A549 (cell line): ENCODE measurements around the gene MAP1LC3C. TPM values are rescaled to one million over a fixed set of nuclear protein-coding genes. Genes with fewer than 3 reads are reported as not detected.

Experiments used
- ATAC-seq, 2 experiments: fragments of 200-7000 bp in 1 of 2; fragments of >200 bp in 1 of 2; cut with Nextera tagmentation in 1 of 2; cut with Tn5 transposase in 1 of 2; 3 replicates each; pipeline versions ENCODE4 v1.8.0 to v1.9.1; 2018 to 2020; ENCODE audit warnings: mild to moderate bottlenecking in 1 of 2, moderate library complexity in 1 of 2
- CTCF ChIA-PET: fragments of 300-600 bp; sonication (Branson Sonifier 250); formaldehyde crosslinking; extraction: SDS; loops from one replicate; lab custom pipeline; 2021; ENCODE audit warnings: antibody characterized with exemption, inconsistent platforms; lab: Yijun Ruan, JAX
- POLR2A ChIA-PET: fragments of 350-600 bp; formaldehyde crosslinking; extraction: SDS; loops from one replicate; lab custom pipeline; 2021; ENCODE audit warnings: antibody characterized with exemption, inconsistent platforms; lab: Yijun Ruan, JAX
- DNase-seq, 2 experiments: peaks; one replicate each; pipeline versions ENCODE4 v3.0.0 to v3.0.0-alpha.2; 2011 to 2016; ENCODE audit warnings: low read depth in 1 of 2, low spot score in 1 of 2
- FAIRE-seq: peaks from 2 replicates; lab custom pipeline; 2011; peaks lifted over from hg19 to GRCh38; lab: Jason Lieb, UNC
- H3K27ac ChIP-seq, 2 experiments: fragments of >200 bp; sonication (Bioruptor Twin); formaldehyde crosslinking; 3 replicates each; pipeline ENCODE4 v1.5.1; 2016 to 2017
- H3K4me1 ChIP-seq: fragments of >200 bp; sonication (Bioruptor Twin); formaldehyde crosslinking; 3 replicates; pipeline ENCODE4 v1.6.1; 2016
- H3K4me2 ChIP-seq: fragments of >200 bp; sonication (Bioruptor Twin); formaldehyde crosslinking; 3 replicates; pipeline ENCODE4 v1.6.1; 2016
- H3K4me3 ChIP-seq: fragments of >200 bp; sonication (Bioruptor Twin); formaldehyde crosslinking; 3 replicates; pipeline ENCODE4 v1.5.1; 2016
- H3K9me3 ChIP-seq: fragments of >200 bp; sonication (Bioruptor Twin); formaldehyde crosslinking; 3 replicates; pipeline ENCODE4 v1.6.1; 2016
- BCL3 ChIP-seq: fragments of >200 bp; sonication (Bioruptor Twin); formaldehyde crosslinking; IDR thresholded peaks from 3 replicates; pipeline ENCODE4 v1.6.1; 2016
- BHLHE40 ChIP-seq: IDR thresholded peaks from 2 replicates; pipeline ENCODE4 v1.6.1; 2012; ENCODE audit warnings: low read depth, low read length, inconsistent platforms
- CTCF ChIP-seq: fragments of >200 bp; sonication (Bioruptor Twin); formaldehyde crosslinking; IDR thresholded peaks from 3 replicates; pipeline ENCODE4 v1.5.1; 2016
- E2F6 ChIP-seq: IDR thresholded peaks from 2 replicates; pipeline ENCODE4 v1.6.1; 2012; ENCODE audit warnings: low read depth, borderline replicate concordance
- FOSB ChIP-seq: fragments of 250-450 bp; sonication (Bioruptor Pico); IDR thresholded peaks from 2 replicates; pipeline ENCODE4 v1.5.0; 2020; ENCODE audit warnings: mild to moderate bottlenecking, moderate library complexity
- FOXS1 ChIP-seq: fragments of 250-450 bp; sonication (Bioruptor Pico); IDR thresholded peaks from 2 replicates; pipeline ENCODE4 v1.5.0; 2020; ENCODE audit warnings: mild to moderate bottlenecking, moderate library complexity
- GATA3 ChIP-seq: IDR thresholded peaks from 2 replicates; pipeline ENCODE4 v1.6.1; 2012; ENCODE audit warnings: borderline replicate concordance
- HDAC2 ChIP-seq: fragments of 200-600 bp; sonication (generic); IDR thresholded peaks from 2 replicates; pipeline ENCODE4 v1.6.1; 2016
- HES2 ChIP-seq: fragments of >200 bp; sonication (Bioruptor Twin); formaldehyde crosslinking; IDR thresholded peaks from 2 replicates; pipeline ENCODE4 v1.6.1; 2016
- HEYL ChIP-seq: fragments of 250-450 bp; sonication (Bioruptor Pico); IDR thresholded peaks from 2 replicates; pipeline ENCODE4 v1.8.0; 2021; ENCODE audit warnings: mild to moderate bottlenecking, moderate library complexity
- HMGXB4 ChIP-seq: fragments of 250-450 bp; sonication (Bioruptor Pico); IDR thresholded peaks from 2 replicates; pipeline ENCODE4 v1.5.0; 2021; ENCODE audit warnings: mild to moderate bottlenecking, moderate library complexity, borderline replicate concordance
- HOXB13 ChIP-seq: fragments of 250-450 bp; sonication (Bioruptor Pico); IDR thresholded peaks from 2 replicates; pipeline ENCODE4 v1.5.0; 2020; ENCODE audit warnings: low read depth, mild to moderate bottlenecking, moderate library complexity
- MAFK ChIP-seq: fragments of 450-650 bp; IDR thresholded peaks from 2 replicates; pipeline ENCODE4 v1.6.1; 2014; ENCODE audit not compliant: partially characterized antibody
- MAZ ChIP-seq: fragments of 150-350 bp; IDR thresholded peaks from 2 replicates; pipeline ENCODE4 v1.6.1; 2014; ENCODE audit warnings: antibody characterized with exemption, low read depth, low read length, borderline replicate concordance
- NPAS2 ChIP-seq: fragments of 250-450 bp; sonication (Bioruptor Pico); IDR thresholded peaks from 2 replicates; pipeline ENCODE4 v1.8.0; 2022; ENCODE audit warnings: mild to moderate bottlenecking, moderate library complexity, borderline replicate concordance
- PHF8 ChIP-seq: fragments of 200-600 bp; sonication (generic); IDR thresholded peaks from 2 replicates; pipeline ENCODE4 v1.6.1; 2016; ENCODE audit warnings: low read depth, mild to moderate bottlenecking, antibody characterized with exemption, moderate library complexity, borderline replicate concordance
- REST ChIP-seq: fragments of 200-600 bp; sonication (generic); IDR thresholded peaks from 2 replicates; pipeline ENCODE4 v1.6.1; 2016; ENCODE audit warnings: antibody characterized with exemption, mild to moderate bottlenecking, moderate library complexity
- TP53 ChIP-seq: fragments of 250-450 bp; sonication (Bioruptor Pico); IDR thresholded peaks from 2 replicates; pipeline ENCODE4 v1.5.0; 2021; ENCODE audit warnings: mild to moderate bottlenecking, moderate library complexity
- ZNF302 ChIP-seq: fragments of 250-450 bp; sonication (Bioruptor Pico); IDR thresholded peaks from 2 replicates; pipeline ENCODE4 v1.9.0; 2021; ENCODE audit warnings: inconsistent platforms, mild to moderate bottlenecking, moderate library complexity
- ZSCAN20 ChIP-seq: fragments of 250-450 bp; sonication (Bioruptor Pico); IDR thresholded peaks from 2 replicates; pipeline ENCODE4 v1.8.0; 2022; ENCODE audit warnings: mild to moderate bottlenecking, moderate library complexity
- WGBS: methylation state at CpG from one replicate; pipeline ENCODE4 v1.1.6; 2017; ENCODE audit errors: missing lambda C conversion rate; 5-methylcytosine and 5-hydroxymethylcytosine counted together
- polyA plus RNA-seq, 4 experiments: library from polyadenylated mRNA; depleted of rRNA in 3 of 4; stranded (reverse); fragments of >200 nt; fragmentation: RNase III in 1 of 4; extraction: RNeasy Plus Mini Kit Qiagen cat#74134 plus additional on column Dnase treatment in 1 of 4; gene quantifications; 2 replicates in 3 of 4; 3 replicates in 1 of 4; pipeline ENCODE4 v1.2.3, GENCODE V29; 2011 to 2017

The MAP1LC3C gene
- polyA plus RNA-seq, 2 of the 4 experiments (the other 2 are of a cell fraction), result 0.21 to 0.23 TPM

- POLR2A ChIA-PET, result no interaction called here
- no peak overlapping the region for H3K4me2 ChIP-seq
- DNase-seq, result no peak
- TF ChIP-seq MAFK, result no peak
- no peak for TF ChIP-seq BHLHE40
- TF ChIP-seq HDAC2, result no peak
- no peak for TF ChIP-seq CTCF
- TF ChIP-seq TP53 (CRISPR knock-in tag), result no peak
- no peak for TF ChIP-seq FOXS1 (CRISPR knock-in tag)
- TF ChIP-seq GATA3, result no peak
- no peak for TF ChIP-seq HEYL (CRISPR knock-in tag)
- TF ChIP-seq ZSCAN20, result no peak
- TF ChIP-seq MAZ, result no peak
- TF ChIP-seq PHF8, result no peak
- TF ChIP-seq HOXB13 (CRISPR knock-in tag), result no peak
- TF ChIP-seq FOSB (CRISPR knock-in tag), result no peak
- no peak for TF ChIP-seq BCL3
- no peak for TF ChIP-seq NPAS2 (CRISPR knock-in tag)
- no peak overlapping the region for H3K4me3 ChIP-seq
- no peak for ATAC-seq
- peaks cover 10% of the 10 kb centered on the region for H3K4me1 ChIP-seq
- H3K9me3 ChIP-seq, result no peaks in the 10 kb centered on the region
- WGBS, result 35% methylated on average over 4 of the region's 4 CpGs
- no peak for FAIRE-seq
- CTCF ChIA-PET, result interaction anchor here (0.7 kb wide), 2 partner anchors 30 to 47 kb away, joined by 3 to 4 read pairs; partner anchors contain the start of gene MAP1LC3C
- H3K27ac ChIP-seq, result no peak overlapping the region
Measured at GRCh38 chr1:241968611-241969010, 30.3 kb downstream of the MAP1LC3C start.

GRCh38 chr1:241964550-241965282 lies 34.2 kb downstream of the MAP1LC3C start:
- no peak overlapping the region for H3K27ac ChIP-seq
- CTCF ChIA-PET, result no interaction called here

More at GRCh38 chr1:241964550-241965282, 34.2 kb downstream of the MAP1LC3C start:
- TF ChIP-seq E2F6, result no peak
- TF ChIP-seq ZNF302 (CRISPR knock-in tag), result no peak
- TF ChIP-seq HES2, result no peak
- no peak for TF ChIP-seq HMGXB4 (CRISPR knock-in tag)
- TF ChIP-seq REST, result no peak
- H3K4me1 ChIP-seq, result no peaks in the 10 kb centered on the region
- WGBS, result 88% methylated on average over 8 of the region's 8 CpGs
- no peak overlapping the region for H3K4me2 ChIP-seq
- no peaks in the 10 kb centered on the region for H3K9me3 ChIP-seq
- FAIRE-seq (no peak), ATAC-seq (no peak), DNase-seq (peak in 1 of 2 experiments; percentile 35)
- no peak overlapping the region for H3K4me3 ChIP-seq
- POLR2A ChIA-PET, result no interaction called here
